Caco-2 (cell line): ENCODE measurements around the gene WDFY4. TPM values are rescaled to one million over a fixed set of nuclear protein-coding genes. Genes with fewer than 3 reads are reported as not detected.

Experiments
- BruUV-seq: library from RNA; stranded (reverse); fragments of 400-500 nt; replicated peaks from 2 replicates; lab custom pipeline; 2021; lab: Mats Ljungman, UMichigan
- CTCF ChIA-PET: fragments of 300-600 bp; sonication (Branson Sonifier 250); formaldehyde crosslinking; loops from one replicate; lab custom pipeline; 2022; ENCODE audit warnings: antibody characterized with exemption; lab: Charles Lee
- POLR2A ChIA-PET: fragments of 300-600 bp; sonication (Branson Sonifier 250); formaldehyde crosslinking; loops from one replicate; lab custom pipeline; 2022; ENCODE audit warnings: antibody characterized with exemption; lab: Charles Lee
- DNase-seq, 2 experiments: peaks; one replicate each; pipeline versions ENCODE4 v3.0.0 to v3.0.0-alpha.2; 2020 to 2022
- H3K27me3 ChIP-seq: replicated peaks from 2 replicates; pipeline ENCODE4 v1.6.0; 2011; ENCODE audit warnings: low read length; ENCODE audit not compliant: control insufficient read depth, insufficient read depth
- H3K36me3 ChIP-seq: 2 replicates; pipeline ENCODE4 v1.5.1; 2011; ENCODE audit warnings: low read length; ENCODE audit not compliant: control insufficient read depth, insufficient read depth
- H3K4me1 ChIP-seq: fragments of 250-450 bp; sonication (Bioruptor Pico); 2 replicates; pipeline ENCODE4 v1.5.1; 2020; ENCODE audit warnings: mild to moderate bottlenecking
- H3K4me3 ChIP-seq: 2 replicates; pipeline ENCODE4 v1.5.1; 2011; ENCODE audit warnings: low read depth, mild to moderate bottlenecking, control low read depth, low read length
- H3K9me3 ChIP-seq: fragments of 250-450 bp; sonication (Bioruptor Pico); 2 replicates; pipeline ENCODE4 v1.5.1; 2020; ENCODE audit warnings: mild to moderate bottlenecking, moderate library complexity
- H3K27ac Mint-ChIP-seq: one replicate; pipeline ENCODE4 v1.8.0; 2022; ENCODE audit warnings: mixed read lengths; ENCODE audit not compliant: unreplicated experiment
- H3K27me3 Mint-ChIP-seq: one replicate; pipeline ENCODE4 v1.8.0; 2022; ENCODE audit warnings: mixed read lengths; ENCODE audit not compliant: insufficient read depth, unreplicated experiment
- H3K36me3 Mint-ChIP-seq: one replicate; pipeline ENCODE4 v1.8.0; 2022; ENCODE audit warnings: mild to moderate bottlenecking, mixed read lengths; ENCODE audit not compliant: insufficient read depth, unreplicated experiment
- H3K4me1 Mint-ChIP-seq: one replicate; pipeline ENCODE4 v1.8.0; 2022; ENCODE audit warnings: low read depth, mixed read lengths; ENCODE audit not compliant: unreplicated experiment
- H3K4me3 Mint-ChIP-seq: one replicate; pipeline ENCODE4 v1.8.0; 2022; ENCODE audit warnings: mild to moderate bottlenecking, moderate library complexity, mixed read lengths; ENCODE audit not compliant: unreplicated experiment
- H3K9me3 Mint-ChIP-seq: one replicate; pipeline ENCODE4 v1.8.0; 2022; ENCODE audit warnings: mixed read lengths; ENCODE audit not compliant: unreplicated experiment
- CTCF ChIP-seq, 2 experiments: fragments of 200-600 bp in 1 of 2; IDR thresholded peaks; 1 replicate in 1 of 2; 2 replicates in 1 of 2; pipeline versions ENCODE4 v1.5.1 to v1.8.0; 2011 to 2022; ENCODE audit warnings: antibody characterized with exemption in 1 of 2, control low read depth in 1 of 2, inconsistent platforms in 1 of 2, low read depth in 1 of 2, low read length in 1 of 2, mild to moderate bottlenecking in 1 of 2, moderate library complexity in 1 of 2; ENCODE audit not compliant: insufficient read depth in 1 of 2, severe bottlenecking in 1 of 2, unreplicated experiment in 1 of 2
- intact Hi-C: fragments of 100-400 bp; cut with micrococcal nuclease; formaldehyde crosslinking; loops from one replicate; pipeline ENCODE4 v1.10.0; 2022; ENCODE audit not compliant: unreplicated experiment
- total RNA-seq: library from RNA; stranded (reverse); gene quantifications from 2 replicates; pipeline ENCODE4 v1.2.3, GENCODE V29; 2022

Gene WDFY4
- total RNA-seq, 1 experiment from 2014 or later = not detected

- TF ChIP-seq CTCF (IDR thresholded peaks at IDR 0.05; ENCODE audit: insufficient read depth in 1 of 2, low read depth in 1 of 2, low read length in 1 of 2, severe bottlenecking in 1 of 2, unreplicated experiment in 1 of 2) = no peak
- CTCF ChIA-PET = no interaction called here
- Histone ChIP-seq H3K4me1 (peaks cover 12% of the 10 kb centered on the region), H3K27me3 (peaks cover 1% of the 10 kb centered on the region; the same call in 1 of the 2 replicates), H3K36me3 (no peaks in the 10 kb centered on the region), H3K4me3 (no peak overlapping the region), H3K9me3 (no peaks in the 10 kb centered on the region)
- Mint-ChIP-seq H3K9me3 (no peaks in the 10 kb centered on the region), H3K4me3 (no peak overlapping the region), H3K27me3 (peaks cover 9% of the 10 kb centered on the region), H3K27ac (no peak overlapping the region), H3K36me3 (no peaks in the 10 kb centered on the region), H3K4me1 (no peaks in the 10 kb centered on the region)
- BruUV-seq = no TSS peak
- no peak for DNase-seq
- POLR2A ChIA-PET = no interaction called here
- intact Hi-C loops = no loop called here
Observed at GRCh38 chr10:48652344-48652743, 32.3 kb upstream of the WDFY4 start.

GRCh38 chr10:48653347-48653746, 31.3 kb upstream of the WDFY4 start:
- no peaks in the 10 kb centered on the region for H3K9me3 Mint-ChIP-seq
- Histone ChIP-seq H3K9me3 (no peaks in the 10 kb centered on the region), H3K4me3 (no peak overlapping the region), H3K27me3 (peaks cover 1% of the 10 kb centered on the region; the same call in 1 of the 2 replicates), H3K4me1 (peaks cover 12% of the 10 kb centered on the region), H3K36me3 (no peaks in the 10 kb centered on the region)
- H3K4me1 Mint-ChIP-seq = peaks cover 3% of the 10 kb centered on the region
- H3K4me3 Mint-ChIP-seq = no peak overlapping the region
- ChIA-PET CTCF (no interaction called here), POLR2A (no interaction called here)
- no peak for DNase-seq
- no peak overlapping the region for H3K27ac Mint-ChIP-seq
- H3K27me3 Mint-ChIP-seq = peaks cover 12% of the 10 kb centered on the region
- H3K36me3 Mint-ChIP-seq = no peaks in the 10 kb centered on the region
- BruUV-seq = no TSS peak
- no peak for TF ChIP-seq CTCF (IDR thresholded peaks at IDR 0.05; ENCODE audit: insufficient read depth in 1 of 2, low read depth in 1 of 2, low read length in 1 of 2, severe bottlenecking in 1 of 2, unreplicated experiment in 1 of 2)
- intact Hi-C loops = no loop called here

- peaks cover 1% of the 10 kb centered on the region; the same call in 1 of the 2 replicates for H3K27me3 ChIP-seq
- DNase-seq = no peak
- Mint-ChIP-seq H3K4me1 (peaks cover 5% of the 10 kb centered on the region), H3K4me3 (no peak overlapping the region), H3K27me3 (peaks cover 20% of the 10 kb centered on the region), H3K27ac (no peak overlapping the region), H3K36me3 (no peaks in the 10 kb centered on the region), H3K9me3 (no peaks in the 10 kb centered on the region)
- no TSS peak for BruUV-seq
- ChIA-PET CTCF (interaction anchor here (3.6 kb wide), 1 partner anchor 101 kb away, joined by 71 read pairs; no protein-coding TSS in a partner anchor), POLR2A (no interaction called here)
- H3K4me3 ChIP-seq = no peak overlapping the region
- intact Hi-C loops = no loop called here
- no peak for TF ChIP-seq CTCF (IDR thresholded peaks at IDR 0.05; ENCODE audit: insufficient read depth in 1 of 2, low read depth in 1 of 2, low read length in 1 of 2, severe bottlenecking in 1 of 2, unreplicated experiment in 1 of 2)
- no peaks in the 10 kb centered on the region for H3K9me3 ChIP-seq
- H3K4me1 ChIP-seq = peaks cover 12% of the 10 kb centered on the region
- no peaks in the 10 kb centered on the region for H3K36me3 ChIP-seq
Observed at GRCh38 chr10:48653944-48654698, 30.6 kb upstream of the WDFY4 start.
